Stomach (tissue), 4 donors: ENCODE measurements around the gene DPP10.

Experiments
- CTCF ChIP-seq, 7 experiments: fragments of 450-650 bp in 4 of 7; fragments of 200-600 bp in 3 of 7; sonication (generic) in 3 of 7; IDR thresholded peaks; one replicate each; pipeline ENCODE4 v1.5.1; 2016 to 2019; ENCODE audit warnings: antibody characterized with exemption in 7 of 7, control low read depth in 2 of 7, mild to moderate bottlenecking in 1 of 7
- EP300 ChIP-seq: sonication (generic); formaldehyde crosslinking; IDR thresholded peaks from one replicate; pipeline ENCODE4 v1.6.1; 2017; ENCODE audit warnings: antibody characterized with exemption
- POLR2A ChIP-seq, 4 donors: fragments of 450-650 bp; IDR thresholded peaks; one replicate each; pipeline ENCODE4 v1.6.1; 2016; ENCODE audit warnings: antibody characterized with exemption in 4 of 4, control low read depth in 2 of 4, mild to moderate bottlenecking in 1 of 4, moderate library complexity in 1 of 4

DNA sequence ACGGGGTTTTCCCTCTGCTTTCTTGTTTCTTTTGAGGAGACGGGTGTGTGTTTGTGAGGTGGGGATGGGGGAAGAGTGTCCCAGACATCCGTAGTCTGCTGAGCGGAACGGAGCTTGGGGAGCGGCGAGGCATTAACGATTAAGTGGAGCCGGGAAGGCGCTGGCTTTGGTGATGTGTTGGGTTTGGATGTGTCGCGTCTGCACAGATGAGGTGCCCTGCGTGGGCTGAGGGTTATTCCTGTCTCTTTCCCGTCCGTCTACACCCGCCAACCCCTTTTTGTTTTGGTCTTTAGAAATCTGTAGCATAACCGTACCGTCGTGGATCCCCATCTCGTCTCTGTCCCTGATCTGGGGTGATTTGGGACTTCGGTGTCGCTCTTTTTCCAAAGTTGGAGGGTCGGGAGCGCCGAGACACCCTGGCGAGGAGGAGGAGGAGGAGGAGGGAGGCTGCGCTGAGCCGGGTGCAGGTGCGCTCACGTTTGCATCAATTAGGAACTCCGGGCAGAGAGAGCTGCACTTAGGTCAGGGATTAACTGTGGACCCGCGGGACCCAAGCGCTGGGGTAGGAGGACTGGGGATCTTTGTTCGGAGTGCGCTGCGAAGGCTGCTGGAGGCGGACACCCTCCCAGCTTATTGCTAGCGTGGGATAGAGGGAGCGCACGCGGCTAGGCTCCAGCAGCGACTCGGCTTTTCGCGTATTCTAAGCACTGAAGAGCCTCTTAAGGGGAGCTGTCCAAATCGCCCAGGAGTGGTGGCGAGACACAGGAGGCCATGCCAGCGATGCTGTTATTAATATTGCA is 720.3 kb downstream of the DPP10 start:
- TF ChIP-seq POLR2A (IDR thresholded peaks at IDR 0.05) (no peak), CTCF (IDR thresholded peaks at IDR 0.05) (no peak), EP300 (no peak)
